Nephron progenitor cell (in vitro differentiated cells): ENCODE measurements around the gene OR2T6.
"Not testable (repeated sequence)": the region's sequence is repeated elsewhere in the genome, so short reads cannot be mapped to it uniquely, and the experiment has no call there.

ENCODE experiments used
- DNase-seq: peaks from one replicate; pipeline ENCODE4 v3.0.0; 2021
- H3K27ac Mint-ChIP-seq: 2 replicates; pipeline ENCODE4 v1.8.0; 2021; ENCODE audit warnings: mild to moderate bottlenecking, moderate library complexity, mixed read lengths
- H3K27me3 Mint-ChIP-seq: 2 replicates; pipeline ENCODE4 v1.8.0; 2021; ENCODE audit warnings: mild to moderate bottlenecking, low read depth, mixed read lengths; ENCODE audit not compliant: poor library complexity
- H3K36me3 Mint-ChIP-seq: 2 replicates; pipeline ENCODE4 v1.8.0; 2021; ENCODE audit warnings: low read depth, mixed read lengths
- H3K4me1 Mint-ChIP-seq: 2 replicates; pipeline ENCODE4 v1.8.0; 2021; ENCODE audit warnings: mixed read lengths
- H3K4me3 Mint-ChIP-seq: 2 replicates; pipeline ENCODE4 v1.8.0; 2021; ENCODE audit warnings: mild to moderate bottlenecking, moderate library complexity, mixed read lengths
- H3K9me3 Mint-ChIP-seq: 2 replicates; pipeline ENCODE4 v1.8.0; 2021; ENCODE audit warnings: mild to moderate bottlenecking, moderate library complexity, mixed read lengths
- TF ChIP-seq, protein P1 (sequence below): fragments of 200-600 bp; sonication (generic); IDR thresholded peaks from 2 replicates; pipeline ENCODE4 v1.5.0; 2021; ENCODE audit warnings: antibody characterized with exemption

The OR2T6 gene

GRCh38 chr1:248421384-248421783, 45.8 kb downstream of the OR2T6 start:
- DNase-seq, result no peak
- Mint-ChIP-seq H3K9me3 (peaks cover 82% of the 10 kb centered on the region), H3K4me1 (no peaks in the 10 kb centered on the region), H3K27ac (no peak overlapping the region), H3K36me3 (no peaks in the 10 kb centered on the region), H3K27me3 (no peaks in the 10 kb centered on the region), H3K4me3 (no peak overlapping the region)
- TF ChIP-seq, protein P1, sequence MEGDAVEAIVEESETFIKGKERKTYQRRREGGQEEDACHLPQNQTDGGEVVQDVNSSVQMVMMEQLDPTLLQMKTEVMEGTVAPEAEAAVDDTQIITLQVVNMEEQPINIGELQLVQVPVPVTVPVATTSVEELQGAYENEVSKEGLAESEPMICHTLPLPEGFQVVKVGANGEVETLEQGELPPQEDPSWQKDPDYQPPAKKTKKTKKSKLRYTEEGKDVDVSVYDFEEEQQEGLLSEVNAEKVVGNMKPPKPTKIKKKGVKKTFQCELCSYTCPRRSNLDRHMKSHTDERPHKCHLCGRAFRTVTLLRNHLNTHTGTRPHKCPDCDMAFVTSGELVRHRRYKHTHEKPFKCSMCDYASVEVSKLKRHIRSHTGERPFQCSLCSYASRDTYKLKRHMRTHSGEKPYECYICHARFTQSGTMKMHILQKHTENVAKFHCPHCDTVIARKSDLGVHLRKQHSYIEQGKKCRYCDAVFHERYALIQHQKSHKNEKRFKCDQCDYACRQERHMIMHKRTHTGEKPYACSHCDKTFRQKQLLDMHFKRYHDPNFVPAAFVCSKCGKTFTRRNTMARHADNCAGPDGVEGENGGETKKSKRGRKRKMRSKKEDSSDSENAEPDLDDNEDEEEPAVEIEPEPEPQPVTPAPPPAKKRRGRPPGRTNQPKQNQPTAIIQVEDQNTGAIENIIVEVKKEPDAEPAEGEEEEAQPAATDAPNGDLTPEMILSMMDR, result no peak

- H3K27me3 Mint-ChIP-seq, H3K4me1 Mint-ChIP-seq, H3K36me3 Mint-ChIP-seq, DNase-seq, H3K4me3 Mint-ChIP-seq, H3K27ac Mint-ChIP-seq: not testable (repeated sequence)
- H3K9me3 Mint-ChIP-seq, result peaks cover 81% of the 10 kb centered on the region
Observed at GRCh38 chr1:248427526-248428191, 52.1 kb downstream of the OR2T6 start.

GRCh38 chr1:248428192-248428533, 52.6 kb downstream of the OR2T6 start:
- not testable (repeated sequence) for H3K4me1 Mint-ChIP-seq, H3K4me3 Mint-ChIP-seq, H3K27me3 Mint-ChIP-seq, DNase-seq, H3K36me3 Mint-ChIP-seq, H3K27ac Mint-ChIP-seq
- peaks cover 81% of the 10 kb centered on the region for H3K9me3 Mint-ChIP-seq

DNA sequence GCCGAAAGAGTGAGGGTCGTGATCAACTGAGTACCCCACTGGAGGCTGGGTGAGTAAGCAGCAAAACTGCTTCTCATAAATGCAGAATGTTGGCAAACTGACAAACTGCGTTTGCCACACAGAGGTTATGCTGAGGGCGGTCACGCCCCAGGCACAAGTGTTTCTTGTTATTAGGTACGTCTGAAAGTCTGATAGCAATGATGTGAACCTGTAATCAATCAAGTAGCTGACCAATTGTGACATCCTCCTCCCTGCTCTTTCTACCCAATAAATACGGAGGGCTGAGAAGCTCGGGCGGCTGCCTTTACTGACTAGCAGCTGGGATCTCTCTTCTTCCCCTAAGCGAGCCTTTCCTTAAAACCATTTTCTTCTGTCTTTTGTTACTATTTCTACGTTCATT, 56.1 kb downstream of the OR2T6 start:
- not testable (repeated sequence) for DNase-seq
- H3K9me3 Mint-ChIP-seq, result peaks cover 65% of the 10 kb centered on the region

GRCh38 chr1:248432201-248432600, 56.7 kb downstream of the OR2T6 start:
- not testable (repeated sequence) for H3K27ac Mint-ChIP-seq, H3K4me3 Mint-ChIP-seq, H3K4me1 Mint-ChIP-seq, H3K27me3 Mint-ChIP-seq, DNase-seq, H3K36me3 Mint-ChIP-seq
- peaks cover 60% of the 10 kb centered on the region for H3K9me3 Mint-ChIP-seq

More for the DNA sequence above, 56.1 kb downstream of the OR2T6 start:
- H3K4me1 Mint-ChIP-seq, H3K4me3 Mint-ChIP-seq, H3K27ac Mint-ChIP-seq, H3K36me3 Mint-ChIP-seq, H3K27me3 Mint-ChIP-seq: not testable (repeated sequence)

DNA sequence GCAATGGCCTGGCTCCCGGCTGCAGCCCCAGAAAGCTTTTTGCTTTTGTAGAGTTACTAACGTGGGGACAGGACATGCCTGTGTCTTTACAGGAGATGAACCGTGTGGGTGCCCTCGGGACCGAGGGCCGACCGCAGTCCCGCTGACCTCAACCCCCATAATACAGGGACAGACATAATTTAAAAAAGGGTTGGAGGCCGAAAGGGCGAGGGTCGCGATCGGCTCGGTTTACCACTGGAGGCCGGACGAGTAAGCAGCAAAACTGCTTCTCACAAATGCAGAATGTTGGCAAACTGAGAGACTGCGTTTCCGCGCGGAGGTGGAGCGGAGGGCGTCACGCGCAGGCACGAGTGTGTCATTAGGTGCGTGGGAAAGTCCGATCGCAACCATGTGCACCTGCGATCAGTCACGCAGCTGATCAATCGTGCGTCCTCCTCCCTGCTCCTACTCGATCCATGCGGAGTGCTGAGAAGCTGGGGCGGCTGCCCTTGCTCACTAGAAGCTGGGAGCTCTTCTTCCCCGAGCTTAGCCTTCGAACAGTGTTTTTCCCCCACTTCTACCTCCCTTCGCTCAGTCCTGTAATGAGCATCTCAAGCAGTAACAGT, 58.4 kb downstream of the OR2T6 start:
- not testable (repeated sequence) for H3K27ac Mint-ChIP-seq, DNase-seq, H3K4me1 Mint-ChIP-seq, H3K27me3 Mint-ChIP-seq, H3K36me3 Mint-ChIP-seq, H3K4me3 Mint-ChIP-seq
- peaks cover 54% of the 10 kb centered on the region for H3K9me3 Mint-ChIP-seq

DNA sequence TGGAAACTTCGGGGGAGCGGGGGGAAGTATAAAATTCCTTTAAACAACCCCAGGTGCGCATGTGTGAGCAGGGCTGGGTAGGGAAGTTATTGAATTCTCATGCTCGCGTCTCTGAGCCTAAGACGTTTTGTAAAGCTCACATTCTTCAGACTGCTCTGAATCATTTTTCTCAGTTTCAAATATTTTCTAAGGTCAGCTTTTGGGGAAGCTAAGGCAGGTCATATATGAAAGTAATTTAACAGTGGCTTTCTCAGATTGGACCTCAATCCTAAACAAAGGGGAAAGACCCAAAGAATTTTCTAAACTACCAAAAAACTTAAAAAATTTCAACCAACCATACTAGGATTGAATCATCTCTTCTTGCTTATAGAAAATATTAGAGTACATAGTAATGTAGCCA, 59.4 kb downstream of the OR2T6 start:
- not testable (repeated sequence) for H3K36me3 Mint-ChIP-seq, H3K27me3 Mint-ChIP-seq, DNase-seq, H3K4me1 Mint-ChIP-seq, H3K27ac Mint-ChIP-seq, H3K4me3 Mint-ChIP-seq
- peaks cover 52% of the 10 kb centered on the region for H3K9me3 Mint-ChIP-seq

DNA sequence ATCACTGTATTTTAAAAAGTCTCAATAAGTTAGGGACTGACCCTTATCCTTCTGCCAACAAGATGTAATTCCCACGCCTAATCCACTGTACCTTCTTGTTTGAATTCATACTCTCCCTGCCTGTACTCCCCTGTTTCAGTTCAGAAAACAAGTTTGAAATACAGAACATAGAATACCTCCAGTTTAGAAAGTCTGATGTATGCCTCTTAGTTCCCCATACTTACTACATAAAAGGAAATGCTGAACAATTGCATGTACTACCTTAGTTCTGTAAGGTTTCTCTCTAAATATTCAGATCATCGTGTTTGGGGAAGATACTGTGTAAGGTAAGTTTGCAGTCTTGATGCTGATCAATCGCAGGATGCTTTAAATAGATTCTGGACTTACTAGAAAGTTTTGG, 60.8 kb downstream of the OR2T6 start:
- not testable (repeated sequence) for H3K27ac Mint-ChIP-seq, DNase-seq, H3K4me1 Mint-ChIP-seq, H3K27me3 Mint-ChIP-seq, H3K36me3 Mint-ChIP-seq, H3K4me3 Mint-ChIP-seq
- peaks cover 47% of the 10 kb centered on the region for H3K9me3 Mint-ChIP-seq

GRCh38 chr1:248438668-248439067, 63.1 kb downstream of the OR2T6 start:
- H3K4me3 Mint-ChIP-seq, DNase-seq, H3K36me3 Mint-ChIP-seq, H3K27me3 Mint-ChIP-seq, H3K4me1 Mint-ChIP-seq, H3K27ac Mint-ChIP-seq: not testable (repeated sequence)
- H3K9me3 Mint-ChIP-seq, result peaks cover 50% of the 10 kb centered on the region

- H3K9me3 Mint-ChIP-seq, result peaks cover 55% of the 10 kb centered on the region
- H3K27ac Mint-ChIP-seq, H3K4me3 Mint-ChIP-seq, H3K36me3 Mint-ChIP-seq, H3K27me3 Mint-ChIP-seq, H3K4me1 Mint-ChIP-seq, DNase-seq: not testable (repeated sequence)
Observed at GRCh38 chr1:248439283-248439682, 63.7 kb downstream of the OR2T6 start.
